SHP77 (cell line): ENCODE results near the gene MRPS16.
"Not testable (repeated sequence)": the region's sequence is repeated elsewhere in the genome, so short reads cannot be mapped to it uniquely, and the experiment has no call there.

Source experiments
- DNase-seq, 2 experiments: peaks; one replicate each; lab custom pipeline; 2025; lab: John Stamatoyannopoulos, UW

The MRPS16 gene

GRCh38 chr10:73252445-73253224, at the start of gene MRPS16:
TSS of gene MRPS16 (minus strand) at chr10:73252644. CDS start at chr10:73252482, 162 bp downstream.
- DNase-seq, result peak; percentile 84 to 85

GRCh38 chr10:73296946-73297345, 44.5 kb upstream of the MRPS16 start:
- no peak for DNase-seq

- no peak for DNase-seq
Measured at GRCh38 chr10:73293461-73293860, 41.0 kb upstream of the MRPS16 start.

- no peak for DNase-seq
Measured at GRCh38 chr10:73289958-73290357, 37.5 kb upstream of the MRPS16 start.

GRCh38 chr10:73287441-73287840, 35.0 kb upstream of the MRPS16 start:
- DNase-seq, result no peak

GRCh38 chr10:73281097-73281496, 28.7 kb upstream of the MRPS16 start:
- DNase-seq, result no peak

GRCh38 chr10:73264423-73264822, 12.0 kb upstream of the MRPS16 start:
- DNase-seq, result no peak

- DNase-seq, result no peak
Measured at GRCh38 chr10:73263693-73264347, 11.4 kb upstream of the MRPS16 start.

- DNase-seq, result no peak
Measured at GRCh38 chr10:73262880-73263555, 10.6 kb upstream of the MRPS16 start.

GRCh38 chr10:73262105-73262730, 9.8 kb upstream of the MRPS16 start:
- DNase-seq, result peak in 1 of 2 experiments; percentile 1

GRCh38 chr10:73261362-73261995, 9.0 kb upstream of the MRPS16 start:
- DNase-seq, result no peak

- not testable (repeated sequence) for DNase-seq
Measured at GRCh38 chr10:73258612-73259011, 6.2 kb upstream of the MRPS16 start.

GRCh38 chr10:73253225-73253555, 746 bp upstream of the MRPS16 start:
- no peak for DNase-seq

GRCh38 chr10:73251683-73252444, 580 bp downstream of the MRPS16 start:
- no peak for DNase-seq

- DNase-seq, result no peak
Measured at GRCh38 chr10:73248259-73248724, 4.2 kb downstream of the MRPS16 start.

- no peak for DNase-seq
Measured at GRCh38 chr10:73247509-73248258, 4.8 kb downstream of the MRPS16 start.

GRCh38 chr10:73246646-73247508, 5.6 kb downstream of the MRPS16 start, which contains the start of gene DNAJC9:
TSS of gene DNAJC9 (minus strand) at chr10:73247255. CDS start at chr10:73247189, 66 bp downstream.
- peak; percentile 70 to 72 for DNase-seq

- DNase-seq, result no peak
Measured at GRCh38 chr10:73246322-73246645, 6.2 kb downstream of the MRPS16 start.

- DNase-seq, result no peak
Measured at GRCh38 chr10:73244866-73245477, 7.5 kb downstream of the MRPS16 start.
